Mesangial cell (primary cell): ENCODE data around the gene FAU. TPM values are rescaled to one million over a fixed set of nuclear protein-coding genes. Genes with fewer than 3 reads are reported as not detected.

ENCODE experiments used
- total RNA-seq: library from RNA; depleted of rRNA; stranded (reverse); fragments of >200 nt; gene quantifications from 2 replicates; pipeline ENCODE4 v1.2.3, GENCODE V29; 2015

FAU gene
- 376 and 394 TPM in 2 replicates for total RNA-seq

DNA sequence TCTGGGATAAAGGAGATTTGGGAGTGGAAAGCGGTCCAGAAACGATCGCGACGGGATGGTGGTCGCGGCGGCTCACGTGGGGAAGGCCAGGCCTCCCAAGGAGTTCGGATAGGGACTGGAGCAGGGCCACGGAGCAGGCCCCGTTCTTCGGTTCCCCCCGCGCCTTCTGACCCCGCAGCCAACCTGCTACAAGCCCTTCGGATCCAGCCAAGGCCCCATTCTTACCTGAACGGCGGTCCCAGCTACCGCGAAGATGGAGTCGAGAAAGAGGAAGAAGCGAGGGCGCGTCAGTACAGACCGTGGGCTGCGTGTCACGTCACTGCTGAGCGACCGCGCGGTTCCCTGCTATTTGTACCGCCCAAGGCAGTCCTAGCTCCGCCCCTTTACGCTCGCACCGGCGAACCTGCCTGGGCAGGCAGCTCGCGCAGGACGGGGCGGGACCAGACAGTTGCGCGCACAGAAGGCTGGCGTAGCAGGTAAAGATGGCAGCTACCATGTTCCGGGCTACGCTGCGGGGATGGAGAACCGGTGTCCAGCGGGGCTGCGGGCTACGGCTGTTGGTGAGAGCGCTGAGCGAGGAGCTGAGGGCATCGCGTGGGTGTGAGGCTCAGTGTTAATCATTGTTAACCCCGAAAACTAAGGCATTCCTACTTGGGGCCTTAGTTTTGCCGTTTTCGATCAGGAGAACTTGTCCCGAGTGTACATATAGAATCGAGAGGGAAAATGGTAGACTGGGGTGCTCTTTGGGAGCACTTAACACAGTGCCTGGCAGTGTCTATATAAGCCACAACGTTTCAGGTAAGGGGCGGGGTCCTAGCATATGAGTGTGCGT is at the start of gene FAU, which contains the start of gene MRPL49:
Gene FAU, minus strand, starts transcription at position 270 of the 832 bp plus-strand sequence. CDS start 321 bp downstream, outside the sequence.
Gene MRPL49, plus strand, starts transcription at position 457 of the 832 bp plus-strand sequence. Its CDS starts 26 bp downstream, at position 483.

DNA sequence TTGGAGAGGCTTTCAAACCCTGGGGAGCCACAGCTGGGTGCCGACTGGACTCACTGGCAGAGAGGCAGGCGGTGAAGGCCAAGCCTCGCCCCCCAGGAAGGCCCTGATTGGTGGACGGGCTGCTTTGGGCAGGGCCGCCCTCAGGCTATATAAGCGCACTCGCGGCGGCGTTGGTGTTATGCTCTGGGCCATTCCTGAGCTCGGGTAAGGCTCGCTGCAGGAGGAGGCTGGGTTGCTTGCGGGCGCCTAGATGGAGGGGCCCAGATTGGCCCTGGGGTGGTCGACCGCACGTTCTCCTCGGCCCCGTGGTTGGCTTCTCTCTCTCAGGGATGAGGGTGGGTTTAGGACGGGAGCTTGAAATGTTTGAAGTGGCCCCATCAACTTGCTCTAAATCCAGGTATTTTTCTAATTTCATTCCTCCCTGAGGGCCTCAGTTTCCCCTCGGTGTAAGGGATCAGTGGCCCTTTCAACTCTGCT is 48.2 kb upstream of the FAU start, which contains the start of gene SPDYC:
Gene SPDYC, plus strand, starts transcription at position 176 of the 477 bp plus-strand sequence. CDS start 1,125 bp downstream, outside the sequence.

DNA sequence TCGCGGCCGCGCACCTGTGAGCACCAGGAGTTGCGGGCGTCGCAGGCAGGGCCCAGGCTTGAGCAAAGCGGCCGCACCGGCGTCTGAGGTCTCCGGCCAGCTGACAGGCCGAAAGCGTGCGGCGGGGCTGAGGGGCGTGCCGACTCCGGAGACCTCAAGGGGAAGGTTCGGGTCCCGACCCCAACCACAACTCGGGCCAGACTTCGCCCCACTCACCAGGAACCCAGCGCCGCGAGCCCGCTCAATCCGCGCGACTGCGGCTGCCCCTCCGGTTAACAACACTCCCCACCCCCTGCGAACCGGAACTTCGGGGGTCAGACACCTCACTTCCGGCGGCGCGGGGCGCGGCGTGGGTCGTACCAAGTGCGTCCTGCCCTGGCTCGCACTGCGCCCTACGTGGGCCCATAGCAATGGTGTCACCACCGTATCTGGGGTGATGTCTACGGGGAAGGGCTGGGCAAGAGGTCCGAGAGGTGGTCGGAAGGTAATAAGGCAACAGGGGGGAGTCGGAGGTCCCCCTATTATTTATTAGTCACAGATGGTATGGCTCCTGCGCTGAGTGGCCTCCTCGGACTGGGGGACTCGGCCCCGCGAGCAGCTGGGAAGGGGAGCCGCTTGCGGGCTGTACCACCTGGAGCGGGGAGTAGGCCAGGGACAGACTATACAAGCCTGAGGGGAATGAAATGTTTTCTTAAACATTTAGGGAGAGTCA is 12.5 kb upstream of the FAU start, which contains the start of gene SYVN1:
Gene SYVN1, minus strand, starts transcription at position 280 of the 712 bp plus-strand sequence. CDS start 918 bp downstream, outside the sequence.

DNA sequence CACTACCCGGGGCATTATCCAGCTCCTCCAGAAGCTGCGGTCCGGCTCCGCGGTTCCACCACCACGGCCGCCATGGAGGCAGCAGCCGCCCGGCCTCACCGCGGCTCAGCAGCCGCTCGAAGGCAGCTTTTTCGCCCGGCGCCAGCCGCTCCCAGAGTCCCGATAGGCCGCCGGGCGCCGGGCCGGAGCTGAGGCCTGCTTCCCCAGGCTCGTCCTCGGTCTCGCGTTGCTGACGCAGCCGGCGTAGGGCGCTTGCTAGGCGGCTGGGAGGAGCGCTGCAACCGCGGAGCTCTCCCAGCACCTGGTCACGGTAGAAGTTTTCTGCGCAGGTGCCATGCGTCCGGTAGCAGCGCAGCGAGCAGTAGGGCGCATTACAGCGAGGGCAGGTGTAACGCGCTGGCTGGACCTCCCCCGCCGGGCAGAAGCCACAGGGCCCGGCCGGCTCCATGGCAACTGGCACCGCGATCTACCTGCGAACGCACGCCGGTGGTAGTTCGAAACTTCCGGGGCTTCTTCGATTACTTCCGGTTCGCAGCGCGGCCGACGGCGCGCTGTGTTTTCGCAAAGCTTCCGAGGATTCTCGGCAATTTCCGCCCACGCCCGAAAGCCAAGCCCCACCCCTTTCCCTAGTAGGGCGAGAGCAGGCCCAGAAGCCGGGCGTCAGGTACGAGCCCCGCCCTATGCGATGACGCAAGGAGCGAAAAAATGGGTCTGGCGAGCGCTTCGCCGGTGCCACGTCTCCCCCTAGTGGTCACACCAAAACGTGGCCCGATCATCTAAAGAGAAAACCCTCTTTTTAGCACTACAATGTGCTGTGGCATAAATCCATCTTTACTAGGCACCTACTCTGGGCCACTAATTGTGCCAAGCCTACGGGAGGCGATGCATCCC is 4.5 kb downstream of the FAU start, which contains the start of gene ZNHIT2:
Gene ZNHIT2, minus strand, starts transcription at position 496 of the 891 bp plus-strand sequence. Its CDS starts 48 bp downstream, at position 448.

DNA sequence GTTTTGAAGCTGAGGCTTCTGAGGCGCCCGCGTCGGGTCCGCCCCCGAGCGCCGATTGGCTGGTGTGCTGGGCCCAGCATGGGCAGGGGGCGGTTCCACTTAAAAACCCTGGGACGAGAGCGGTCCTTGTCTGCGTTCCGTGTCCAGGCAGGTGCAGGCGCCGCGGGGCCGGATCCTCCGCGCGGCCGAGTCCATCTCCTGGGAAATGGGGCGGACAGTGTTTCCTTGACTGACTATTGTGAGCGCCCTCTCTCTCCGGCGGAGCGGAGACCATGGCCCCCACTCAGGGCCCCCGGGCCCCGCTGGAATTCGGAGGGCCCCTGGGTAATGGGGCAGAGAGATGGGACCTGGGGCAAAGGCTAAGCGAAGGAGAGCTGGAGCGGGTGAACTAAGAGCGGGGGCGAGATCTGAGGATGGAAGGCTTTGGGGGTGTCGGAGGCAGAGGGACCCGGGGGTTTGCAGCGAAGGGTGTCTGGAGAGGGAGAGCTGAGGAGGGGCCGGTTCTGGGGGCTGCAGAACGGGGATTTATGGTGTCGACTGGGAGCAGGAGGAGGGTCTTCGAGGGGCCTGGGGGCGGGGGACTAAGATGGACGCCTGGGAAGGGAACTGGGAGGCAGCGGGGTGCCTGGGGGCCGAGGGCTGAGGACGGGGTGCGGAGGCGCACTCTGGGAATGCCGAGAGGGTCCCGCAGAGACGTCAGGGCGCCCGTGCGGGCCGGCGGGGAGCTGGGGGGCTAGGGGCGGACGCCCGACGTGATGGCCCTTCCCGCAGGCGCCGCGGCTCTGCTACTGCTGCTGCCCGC is 10.0 kb downstream of the FAU start, which contains the start of gene TM7SF2:
Gene TM7SF2, plus strand, starts transcription at position 129 of the 802 bp plus-strand sequence. Its CDS starts 144 bp downstream, at position 273.

DNA sequence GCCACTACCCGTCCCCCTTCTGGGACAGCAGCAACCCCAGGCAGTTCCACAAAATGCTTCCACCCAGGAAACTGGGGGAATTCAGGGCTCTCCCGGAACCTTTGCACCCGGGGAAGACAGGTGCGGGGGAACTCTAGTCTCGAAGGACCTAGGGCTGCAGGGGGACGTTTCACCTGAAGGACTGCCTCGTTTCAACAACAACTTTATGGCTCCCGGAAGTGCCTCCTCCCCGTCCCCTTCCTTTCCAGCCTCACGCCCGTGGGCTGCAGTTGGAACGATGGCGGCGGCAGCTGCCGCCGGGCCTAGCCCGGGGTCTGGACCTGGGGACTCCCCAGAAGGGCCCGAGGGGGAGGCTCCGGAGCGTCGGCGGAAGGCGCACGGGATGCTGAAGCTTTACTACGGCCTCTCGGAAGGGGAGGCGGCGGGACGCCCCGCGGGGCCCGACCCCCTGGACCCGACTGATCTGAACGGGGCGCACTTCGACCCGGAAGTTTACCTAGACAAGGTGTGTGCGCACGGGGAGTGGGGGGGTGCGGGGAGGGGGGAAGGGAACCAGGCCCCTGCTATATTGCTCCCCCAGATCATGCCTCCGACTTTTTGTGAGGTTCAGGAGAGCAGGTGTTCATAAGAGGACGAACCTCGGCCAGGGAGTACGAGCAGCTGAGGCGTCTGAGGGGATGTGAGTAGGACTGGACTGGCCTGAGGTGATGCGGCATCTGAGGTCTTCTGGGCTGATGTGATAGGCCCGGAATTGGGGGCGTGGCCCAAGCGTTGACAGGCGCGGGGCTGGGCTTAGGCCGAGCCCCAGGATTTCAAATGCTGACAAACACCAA is 25.7 kb downstream of the FAU start, which contains the start of gene VPS51:
Gene VPS51, plus strand, starts transcription at position 241 of the 833 bp plus-strand sequence. Its CDS starts 37 bp downstream, at position 278.

DNA sequence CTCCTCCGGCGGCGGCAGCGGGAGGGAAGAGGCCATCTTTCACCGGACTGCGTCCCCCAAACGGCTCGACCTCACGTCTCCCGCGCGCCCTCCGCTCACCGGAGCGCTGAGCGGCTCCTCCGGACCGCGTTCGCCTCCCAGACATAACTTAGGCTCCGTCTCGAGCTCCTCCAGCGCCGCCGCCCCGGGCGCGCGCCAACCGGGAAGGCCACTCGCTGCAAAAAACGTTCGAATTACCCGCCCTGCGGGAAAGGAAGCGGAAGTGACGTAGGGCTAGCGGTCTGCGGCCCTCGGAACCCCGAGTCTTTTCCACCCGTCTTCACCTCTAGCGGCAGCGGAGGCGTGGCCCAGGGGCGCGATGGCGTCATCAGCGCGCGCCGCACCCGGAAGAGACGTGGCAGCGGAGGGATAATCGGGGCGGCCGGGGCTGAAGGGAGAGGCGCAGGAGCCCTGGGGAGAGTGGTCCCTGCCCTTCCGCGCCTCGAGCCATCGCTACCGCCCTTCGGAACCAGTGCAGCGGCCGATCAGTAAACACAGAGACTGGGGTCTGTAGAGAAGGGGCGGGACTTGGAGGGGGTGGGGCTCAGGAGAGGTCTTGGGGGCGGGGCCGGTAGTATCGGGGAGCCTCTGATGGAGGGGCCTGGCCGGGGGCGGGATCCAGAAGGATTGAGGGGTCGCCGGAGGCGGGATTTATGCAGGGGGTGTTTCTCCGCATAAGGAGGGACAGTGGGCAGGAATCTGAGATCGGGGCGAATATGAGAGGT is 37.9 kb downstream of the FAU start, which contains the start of the genes CDCA5 and ZFPL1:
Gene CDCA5, minus strand, starts transcription at position 207 of the 764 bp plus-strand sequence. Its CDS starts 62 bp downstream, at position 145.
Gene ZFPL1, plus strand, starts transcription at position 389 of the 764 bp plus-strand sequence. CDS start 477 bp downstream, outside the sequence.

Other genes with a start within 250 kb of the FAU start
- 109 and 125 TPM in 2 replicates for gene EHD1, start 243.5 kb downstream of the FAU start, total RNA-seq
- gene ATG2A, start 204.9 kb downstream of the FAU start, total RNA-seq = 27.2 and 29.9 TPM in 2 replicates
- gene PPP2R5B, start 197.4 kb downstream of the FAU start, total RNA-seq = 14.3 and 24.8 TPM in 2 replicates
- not detected in 2 replicates for gene GPHA2, start 186.2 kb downstream of the FAU start, total RNA-seq
- gene MAJIN, start 150.0 kb downstream of the FAU start, total RNA-seq = not detected in 2 replicates
- 0.65 and 1.3 TPM in 2 replicates for gene BATF2, start 125.2 kb downstream of the FAU start, total RNA-seq
- 183 and 212 TPM in 2 replicates for gene ARL2, start 108.0 kb downstream of the FAU start, total RNA-seq
- gene SNX15, start 94.7 kb downstream of the FAU start, total RNA-seq = 18.9 and 25.1 TPM in 2 replicates
- 20.3 and 39.6 TPM in 2 replicates for gene SAC3D1, start 80.9 kb downstream of the FAU start, total RNA-seq
- 18.1 and 36.8 TPM in 2 replicates for gene NAALADL1, start 63.6 kb downstream of the FAU start, total RNA-seq
- 2.8 and 31.4 TPM in 2 replicates for gene CDCA5, start 38.1 kb downstream of the FAU start, total RNA-seq
- gene ZFPL1, start 37.9 kb downstream of the FAU start, total RNA-seq = 67.4 and 68.3 TPM in 2 replicates
- 162 and 269 TPM in 2 replicates for gene VPS51, start 25.9 kb downstream of the FAU start, total RNA-seq
- gene TM7SF2, start 10.3 kb downstream of the FAU start, total RNA-seq = 33.1 and 114 TPM in 2 replicates
- gene ZNHIT2, start 4.4 kb downstream of the FAU start, total RNA-seq = 20.2 and 20.5 TPM in 2 replicates
- gene MRPL49, start 187 bp upstream of the FAU start, total RNA-seq = 56.3 and 84.7 TPM in 2 replicates
- gene SYVN1, start 12.4 kb upstream of the FAU start, total RNA-seq = 19.7 and 21.0 TPM in 2 replicates
- gene SPDYC, start 48.1 kb upstream of the FAU start, total RNA-seq = not detected in 2 replicates
- gene CAPN1, start 59.8 kb upstream of the FAU start, total RNA-seq = 327 and 383 TPM in 2 replicates
- gene POLA2, start 139.8 kb upstream of the FAU start, total RNA-seq = 6.7 and 28.8 TPM in 2 replicates
- 19.9 and 24.8 TPM in 2 replicates for gene CDC42EP2, start 192.7 kb upstream of the FAU start, total RNA-seq
- 37.2 and 41.3 TPM in 2 replicates for gene DPF2, start 211.7 kb upstream of the FAU start, total RNA-seq
- gene TIGD3, start 232.6 kb upstream of the FAU start, total RNA-seq = 0.25 and 0.33 TPM in 2 replicates